Stimulated activated CD4-positive, alpha-beta T cell treated with anti-CD3 and anti-CD28 coated beads, Interleukin-1b, Interleukin-23, amount 100 ng/mL, for 1 hour (primary cell): ENCODE data around the gene CATSPERZ.
"Not testable (repeated sequence)": the region's sequence is repeated elsewhere in the genome, so short reads cannot be mapped to it uniquely, and the experiment has no call there.

Experiments used
- DNase-seq, 2 donors: peaks; one replicate each; pipeline ENCODE4 v3.0.0-alpha.2; 2020; ENCODE audit warnings: low read depth in 2 of 2

Gene CATSPERZ

DNA sequence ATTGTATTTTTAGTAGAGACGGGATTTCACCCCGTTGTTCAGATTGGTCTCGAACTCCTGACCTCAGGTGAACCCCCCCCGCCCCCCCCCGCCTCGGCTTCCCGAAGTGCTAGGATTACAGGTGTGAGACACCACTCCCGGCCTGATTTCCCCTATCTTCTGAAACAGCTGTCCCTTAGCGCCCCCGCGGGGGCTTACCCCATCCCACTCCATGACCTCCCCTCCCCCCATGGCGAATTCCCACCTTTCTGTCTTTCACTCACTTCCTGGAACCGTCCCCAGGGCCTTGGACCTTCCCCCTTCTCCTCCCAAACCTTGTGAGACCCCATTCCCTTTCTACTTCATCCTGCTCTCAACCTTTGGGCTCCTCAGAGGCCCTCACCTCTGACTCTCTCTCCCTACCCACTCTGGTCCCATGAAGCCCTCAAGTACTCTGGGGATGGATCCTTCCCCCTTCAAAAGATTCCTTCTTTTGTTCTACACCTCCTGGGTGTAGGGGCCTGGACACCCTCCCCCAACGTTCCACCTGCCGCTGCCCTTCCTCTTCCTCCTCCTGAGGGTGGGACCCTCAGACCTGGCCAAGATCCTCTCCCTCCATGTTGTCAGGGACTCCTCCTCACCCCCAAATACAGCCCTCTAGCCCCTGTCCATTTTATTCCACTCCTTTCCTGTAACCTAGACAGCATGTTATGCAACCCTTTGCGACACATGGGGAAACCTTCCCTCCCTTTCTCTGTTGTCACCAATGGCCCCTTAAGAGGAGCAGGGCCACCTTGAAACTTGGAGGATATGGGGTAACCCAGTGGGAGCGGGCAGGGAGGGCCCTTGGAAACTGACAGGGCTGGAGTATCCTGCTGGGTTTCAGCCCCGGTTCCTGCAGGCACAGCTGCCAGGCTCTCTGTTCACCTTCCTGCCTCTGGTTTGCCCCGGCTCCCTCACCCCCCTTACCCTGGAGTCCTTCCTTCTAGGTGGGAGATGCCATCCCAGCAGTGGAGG lies 18.9 kb downstream of the CATSPERZ start:
- DNase-seq, result no peak

- no peak for DNase-seq
Measured at GRCh38 chr11:64320556-64320955, 20.4 kb downstream of the CATSPERZ start.

DNA sequence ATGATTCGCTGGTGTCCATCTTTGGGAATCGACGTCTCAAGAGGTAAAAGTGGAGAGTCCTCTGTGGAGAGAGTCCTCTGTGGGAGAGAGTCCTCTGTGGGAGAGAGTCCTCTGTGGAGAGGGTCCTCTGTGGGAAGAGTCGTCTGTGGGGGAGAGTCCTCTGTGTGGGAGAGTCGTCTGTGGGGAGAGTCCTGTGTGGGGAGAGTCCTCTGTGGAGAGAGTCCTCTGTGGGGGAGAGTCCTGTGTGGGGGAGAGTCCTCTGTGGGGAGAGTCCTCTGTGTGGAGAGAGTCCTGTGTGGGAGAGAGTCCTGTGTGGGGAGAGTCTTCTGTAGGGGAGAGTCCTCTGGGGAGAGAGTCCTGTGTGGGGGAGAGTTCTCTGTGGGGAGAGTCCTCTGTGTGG lies 20.9 kb downstream of the CATSPERZ start:
- DNase-seq, result no peak

GRCh38 chr11:64321533-64321932 lies 21.4 kb downstream of the CATSPERZ start:
- no peak for DNase-seq

DNA sequence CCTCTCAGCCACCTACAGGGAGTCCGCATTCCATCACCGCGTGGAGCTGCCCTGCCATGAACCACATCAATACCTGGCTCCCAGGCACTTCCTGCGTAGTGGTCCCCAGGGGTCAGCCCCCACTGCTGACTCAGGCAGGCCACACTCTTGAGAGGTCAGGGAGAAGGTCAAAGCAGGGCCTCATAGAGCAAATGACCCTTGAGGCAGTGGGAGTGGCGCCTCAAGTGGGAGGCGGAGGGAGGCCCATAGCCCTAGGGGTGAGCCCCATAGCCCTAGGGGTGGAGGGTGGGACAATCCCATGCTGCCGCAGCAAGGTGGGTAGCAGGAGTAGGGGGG lies 22.7 kb downstream of the CATSPERZ start:
- DNase-seq, result no peak

- no peak for DNase-seq
Measured at GRCh38 chr11:64323373-64323772, 23.2 kb downstream of the CATSPERZ start.

DNA sequence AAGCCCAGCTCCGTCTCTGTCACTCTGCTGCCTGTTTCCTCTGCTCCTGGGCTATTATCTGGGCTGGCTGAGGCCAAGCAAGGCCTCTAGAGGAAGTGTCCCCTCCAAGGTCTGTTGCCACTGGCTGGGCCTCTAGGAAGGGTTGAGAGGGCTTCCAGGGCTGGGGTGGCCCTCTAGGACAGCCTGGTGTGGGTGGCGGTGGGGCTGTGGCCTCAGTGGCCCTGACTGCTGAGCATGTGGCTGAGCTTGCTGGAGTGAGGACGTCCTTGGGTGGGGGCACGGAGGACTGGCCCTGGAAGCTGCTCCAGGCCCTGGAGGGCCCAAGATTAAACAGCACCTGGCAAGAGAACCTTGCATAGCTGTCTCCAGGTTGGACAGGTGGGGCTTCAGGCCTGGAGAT lies 23.8 kb downstream of the CATSPERZ start:
- not testable (repeated sequence) for DNase-seq

DNA sequence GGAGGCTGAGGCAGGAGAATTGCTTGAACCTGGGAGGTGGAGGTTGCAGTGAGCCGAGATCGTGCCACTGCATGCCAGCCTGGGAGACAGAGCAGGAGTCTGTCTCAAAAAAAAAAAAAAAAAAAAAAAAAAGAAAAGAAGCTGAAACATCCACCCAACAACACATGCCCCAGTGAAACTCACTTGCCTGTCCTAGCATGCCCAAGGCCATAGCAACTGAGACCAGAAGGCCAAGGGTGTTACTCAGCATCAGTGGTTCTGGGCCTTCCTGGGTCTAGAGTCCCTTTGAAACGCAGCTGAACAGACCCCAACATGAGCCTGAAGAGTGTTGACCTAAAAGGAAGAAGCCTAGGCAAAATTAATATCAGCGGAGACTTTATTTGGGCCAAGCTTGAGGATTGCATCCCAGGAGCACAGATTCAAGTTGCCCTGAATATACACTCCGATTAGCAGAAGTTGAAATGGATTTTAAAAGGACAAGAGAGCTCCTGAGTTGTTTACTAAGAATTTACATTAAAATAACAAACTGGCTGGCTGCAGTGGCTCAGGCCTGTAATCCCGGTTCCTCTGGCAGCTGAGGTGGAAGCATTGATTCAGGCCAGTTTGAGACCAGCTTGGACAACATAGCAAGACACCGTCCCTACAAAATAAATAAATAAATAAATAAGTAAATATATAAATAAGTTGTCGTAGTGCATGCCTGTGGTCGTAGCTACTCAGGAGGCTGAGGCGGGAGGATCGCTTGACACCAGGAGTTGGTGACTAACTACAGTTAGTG lies 24.7 kb downstream of the CATSPERZ start:
- DNase-seq, result no peak

DNA sequence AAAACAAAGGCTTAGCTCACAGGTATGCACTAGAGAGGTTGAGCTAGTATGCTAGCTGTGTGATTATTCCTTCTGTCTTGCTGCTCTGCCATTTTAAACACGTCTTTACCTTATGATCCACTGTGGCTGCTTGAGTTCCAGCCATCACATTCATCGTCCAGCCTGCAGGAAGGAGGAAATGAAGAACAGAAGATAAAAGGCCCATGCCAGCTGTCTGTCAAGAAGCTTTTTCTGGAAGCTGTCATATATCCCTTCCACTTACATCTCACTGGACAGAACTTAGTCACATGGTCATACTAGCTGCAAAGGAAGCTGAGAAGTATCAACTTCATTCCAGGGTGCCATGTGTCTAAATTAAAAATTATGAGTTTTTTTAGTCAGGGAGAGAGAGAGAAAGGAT lies 27.2 kb downstream of the CATSPERZ start:
- DNase-seq, result no peak

- DNase-seq, result no peak
Measured at GRCh38 chr11:64327993-64328392, 27.8 kb downstream of the CATSPERZ start.

DNA sequence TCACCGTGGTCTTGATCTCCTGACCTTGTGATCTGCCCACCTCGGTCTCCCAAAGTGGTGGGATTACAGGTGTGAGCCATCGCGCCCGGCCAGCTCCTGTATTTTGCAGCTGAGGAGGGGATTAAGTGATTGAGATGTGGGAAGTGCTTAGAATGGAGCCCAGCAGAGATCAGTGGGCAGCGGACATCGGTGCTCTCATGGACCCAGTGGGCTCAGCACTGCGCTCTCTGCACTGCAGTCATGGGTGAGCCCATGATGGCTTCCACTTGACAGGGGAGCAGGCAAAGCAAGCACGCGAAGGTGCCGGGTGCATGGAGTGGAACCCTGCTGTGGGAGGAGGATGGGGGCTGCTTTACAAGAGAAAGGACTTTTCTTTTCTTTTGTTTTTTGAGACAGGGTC lies 30.7 kb downstream of the CATSPERZ start:
- no peak for DNase-seq

DNA sequence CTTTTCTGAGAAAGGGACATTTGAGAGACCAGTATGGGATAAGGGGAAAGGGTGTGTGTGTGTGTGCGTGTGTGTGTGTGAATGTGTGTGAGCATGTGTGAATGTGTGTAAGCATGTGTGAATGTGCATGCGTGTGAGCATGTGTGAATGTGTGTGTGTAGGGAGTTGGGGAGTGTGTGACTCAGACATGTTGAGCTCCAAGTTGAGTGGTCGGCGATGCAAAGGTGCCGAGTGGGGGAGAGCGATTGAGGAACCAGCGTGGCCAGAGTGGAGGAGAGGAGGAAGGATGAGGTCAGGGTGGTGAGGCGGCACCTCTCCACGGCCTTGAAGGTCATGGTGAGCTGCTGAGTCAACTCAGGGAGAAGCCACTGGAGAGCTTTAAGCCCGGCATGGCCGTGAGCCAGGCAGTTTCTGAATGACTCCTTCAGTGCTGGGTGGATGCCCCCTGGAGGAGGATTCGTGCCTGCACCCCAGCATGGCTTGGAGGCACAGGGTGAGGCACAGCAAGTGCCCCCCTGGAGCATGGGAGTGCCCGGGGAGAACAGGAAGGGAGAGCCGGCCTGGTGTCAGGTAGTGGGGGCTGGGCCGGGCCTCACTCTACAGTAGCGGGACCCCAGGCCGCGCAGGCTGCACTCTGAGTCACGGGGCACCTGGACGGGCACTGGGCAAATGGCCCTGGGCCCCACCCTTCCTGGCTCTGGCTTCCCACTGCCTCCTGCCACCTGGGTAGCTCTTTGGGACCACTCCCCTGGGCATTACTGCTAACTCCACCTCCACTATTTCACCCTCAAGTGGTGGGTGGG lies 31.6 kb downstream of the CATSPERZ start:
- peak in 1 of 2 donors; percentile 40 for DNase-seq

DNA sequence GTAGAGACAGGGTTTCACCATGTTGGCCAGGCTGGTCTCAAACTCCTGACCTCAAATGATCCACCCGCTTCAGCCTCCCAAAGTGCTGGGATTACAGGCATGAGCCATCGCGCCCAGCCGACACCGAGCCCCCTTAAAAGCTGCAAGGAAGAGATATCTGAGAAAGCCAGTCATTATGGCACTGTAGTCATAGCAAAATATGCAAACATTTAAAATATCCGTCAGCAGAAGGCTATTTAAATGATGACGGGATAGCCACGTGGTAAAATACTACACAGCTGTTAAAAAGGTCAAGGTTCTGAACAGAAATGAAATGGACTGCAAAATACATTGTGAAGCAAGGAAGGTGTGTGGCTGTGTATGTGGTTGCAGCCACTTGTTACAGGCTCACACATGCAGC lies 33.4 kb downstream of the CATSPERZ start:
- no peak for DNase-seq

- no peak for DNase-seq
Measured at GRCh38 chr11:64334764-64335735, 34.9 kb downstream of the CATSPERZ start.

DNA sequence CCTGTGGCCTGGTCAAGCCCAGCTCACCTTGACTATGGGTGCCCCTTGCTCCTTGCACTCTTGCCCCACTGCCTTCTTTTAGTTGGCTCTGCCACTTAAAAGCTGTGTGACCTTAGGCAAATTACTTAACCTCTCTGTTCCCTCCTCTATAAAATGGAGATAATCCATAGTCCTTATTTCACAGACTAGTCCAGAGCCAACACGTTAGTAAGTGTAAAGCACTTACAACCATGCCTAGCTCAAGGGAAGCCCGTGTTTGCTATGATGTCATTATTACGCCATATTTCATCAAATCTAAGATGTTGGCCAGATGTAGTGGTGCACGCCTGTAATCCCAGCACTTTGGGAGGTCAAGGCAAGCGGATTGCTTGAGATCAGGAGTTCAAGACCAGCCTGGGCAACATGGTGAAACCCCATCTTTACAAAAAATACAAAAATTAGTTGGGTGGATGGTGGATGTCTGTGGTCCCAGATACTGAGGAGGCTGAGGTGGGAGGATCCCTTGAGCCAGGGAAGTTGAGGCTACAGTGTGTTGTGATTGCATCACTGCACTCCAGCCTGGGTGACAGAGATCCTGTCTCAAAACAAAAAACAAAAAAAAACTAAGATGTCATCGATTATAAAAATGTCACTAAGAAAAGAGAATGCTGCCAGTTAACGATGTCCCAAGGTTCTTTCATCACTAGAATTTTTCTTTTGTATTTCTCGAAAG lies 37.5 kb downstream of the CATSPERZ start:
- DNase-seq, result no peak

GRCh38 chr11:64338716-64339115 lies 38.6 kb downstream of the CATSPERZ start:
- no peak for DNase-seq

GRCh38 chr11:64339286-64339685 lies 39.1 kb downstream of the CATSPERZ start:
- DNase-seq, result no peak

- peak; percentile 58 to 78 for DNase-seq
Measured at GRCh38 chr11:64339754-64340408, 39.7 kb downstream of the CATSPERZ start, which contains the start of gene CCDC88B. TSS of gene CCDC88B (plus strand) at chr11:64340204. CDS start at chr11:64340267, 63 bp downstream.

GRCh38 chr11:64340671-64341335 lies 40.6 kb downstream of the CATSPERZ start:
- peak; percentile 35 to 71 for DNase-seq
